ENCODE measurements around the gene UROD.

The UROD gene

DNA sequence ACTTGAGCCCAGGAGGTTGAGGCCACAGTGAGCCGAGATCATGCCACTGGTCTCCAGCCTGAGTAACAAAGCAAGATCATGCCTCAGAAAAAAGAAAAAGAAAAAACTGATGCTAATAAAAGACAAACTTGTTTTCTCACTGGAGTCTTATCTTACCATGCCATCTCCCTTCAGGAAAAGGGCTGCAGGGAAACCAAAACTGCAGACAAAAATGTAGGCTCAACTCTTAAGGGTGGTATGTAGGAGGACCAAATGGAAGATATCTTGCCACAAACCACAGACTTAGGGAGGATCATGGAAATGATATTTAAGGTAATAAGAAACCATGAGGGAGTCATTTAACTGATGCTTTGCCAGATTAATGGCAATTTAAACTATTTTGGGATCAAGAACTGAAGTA lies 32.9 kb downstream of the UROD start:
- Histone ChIP-seq H3K4me1 (ENCODE audit: low read length) (no peaks in the 10 kb centered on the region), H3K27me3 (replicated peaks; ENCODE audit: insufficient read depth, low read length) (no peaks in the 10 kb centered on the region), H3K79me2 (ENCODE audit: low read length) (no peaks in the 10 kb centered on the region), H3K9me3 (replicated peaks; ENCODE audit: insufficient read depth, low read length) (no peaks in the 10 kb centered on the region), H3K4me3 (ENCODE audit: low read length) (no peak overlapping the region), H2AFZ (ENCODE audit: low read length) (no peak overlapping the region), H3K9ac (ENCODE audit: low read length) (no peak overlapping the region), H3K36me3 (replicated peaks; ENCODE audit: insufficient read depth, low read length) (no peaks in the 10 kb centered on the region), H3F3A (ENCODE audit: insufficient read depth, low read length) (no peaks in the 10 kb centered on the region), H3K9me2 (replicated peaks; ENCODE audit: insufficient read depth, low read length) (no peaks in the 10 kb centered on the region), H3K27ac (ENCODE audit: low read length) (no peak overlapping the region), H4K20me1 (ENCODE audit: insufficient read depth, low read length) (no peaks in the 10 kb centered on the region), H3K4me2 (ENCODE audit: low read depth, low read length) (no peak overlapping the region)
- DNase-seq, result no peak
- TF ChIP-seq EZH2phosphoT487 (IDR thresholded peaks at IDR 0.05; ENCODE audit: low read length) (no peak), EZH2 (optimal IDR thresholded peaks at IDR 0.05; ENCODE audit: low read depth, low read length) (no peak)
- TF ChIP-seq, protein P1, sequence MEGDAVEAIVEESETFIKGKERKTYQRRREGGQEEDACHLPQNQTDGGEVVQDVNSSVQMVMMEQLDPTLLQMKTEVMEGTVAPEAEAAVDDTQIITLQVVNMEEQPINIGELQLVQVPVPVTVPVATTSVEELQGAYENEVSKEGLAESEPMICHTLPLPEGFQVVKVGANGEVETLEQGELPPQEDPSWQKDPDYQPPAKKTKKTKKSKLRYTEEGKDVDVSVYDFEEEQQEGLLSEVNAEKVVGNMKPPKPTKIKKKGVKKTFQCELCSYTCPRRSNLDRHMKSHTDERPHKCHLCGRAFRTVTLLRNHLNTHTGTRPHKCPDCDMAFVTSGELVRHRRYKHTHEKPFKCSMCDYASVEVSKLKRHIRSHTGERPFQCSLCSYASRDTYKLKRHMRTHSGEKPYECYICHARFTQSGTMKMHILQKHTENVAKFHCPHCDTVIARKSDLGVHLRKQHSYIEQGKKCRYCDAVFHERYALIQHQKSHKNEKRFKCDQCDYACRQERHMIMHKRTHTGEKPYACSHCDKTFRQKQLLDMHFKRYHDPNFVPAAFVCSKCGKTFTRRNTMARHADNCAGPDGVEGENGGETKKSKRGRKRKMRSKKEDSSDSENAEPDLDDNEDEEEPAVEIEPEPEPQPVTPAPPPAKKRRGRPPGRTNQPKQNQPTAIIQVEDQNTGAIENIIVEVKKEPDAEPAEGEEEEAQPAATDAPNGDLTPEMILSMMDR (IDR thresholded peaks at IDR 0.05; ENCODE audit: low read length), result no peak

DNA sequence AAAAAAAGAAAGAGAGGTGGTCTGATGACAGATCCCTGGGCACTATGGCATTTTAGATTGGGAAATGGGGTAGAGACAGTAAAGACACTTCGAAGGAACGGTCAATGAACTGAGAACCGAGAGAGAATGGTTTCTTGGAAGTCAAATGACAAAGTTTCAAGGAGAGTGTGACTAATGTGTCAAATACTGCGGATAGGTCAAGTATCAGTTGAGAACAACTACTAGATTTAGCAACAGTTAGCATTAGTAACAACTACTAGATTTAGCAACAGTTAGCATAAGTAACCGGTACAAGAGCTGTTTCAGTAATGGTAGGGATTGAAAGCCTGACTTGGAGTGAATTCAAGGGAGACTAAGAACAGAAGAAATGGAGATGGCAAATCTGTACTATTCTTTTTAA lies 35.0 kb downstream of the UROD start:
- Histone ChIP-seq H3K36me3 (replicated peaks; ENCODE audit: insufficient read depth, low read length) (no peaks in the 10 kb centered on the region), H3K27ac (ENCODE audit: low read length) (no peak overlapping the region), H3K79me2 (ENCODE audit: low read length) (no peaks in the 10 kb centered on the region), H3K9me3 (replicated peaks; ENCODE audit: insufficient read depth, low read length) (no peaks in the 10 kb centered on the region), H3K9ac (ENCODE audit: low read length) (no peak overlapping the region), H3K9me2 (replicated peaks; ENCODE audit: insufficient read depth, low read length) (no peaks in the 10 kb centered on the region), H3K4me1 (ENCODE audit: low read length) (peaks cover 10% of the 10 kb centered on the region), H3K27me3 (replicated peaks; ENCODE audit: insufficient read depth, low read length) (no peaks in the 10 kb centered on the region), H3F3A (ENCODE audit: insufficient read depth, low read length) (peaks cover 11% of the 10 kb centered on the region), H3K4me2 (ENCODE audit: low read depth, low read length) (no peak overlapping the region), H4K20me1 (ENCODE audit: insufficient read depth, low read length) (no peaks in the 10 kb centered on the region), H2AFZ (ENCODE audit: low read length) (no peak overlapping the region), H3K4me3 (ENCODE audit: low read length) (no peak overlapping the region)
- DNase-seq, result no peak
- no peak for TF ChIP-seq EZH2phosphoT487 (IDR thresholded peaks at IDR 0.05; ENCODE audit: low read length)
- TF ChIP-seq EZH2 (optimal IDR thresholded peaks at IDR 0.05; ENCODE audit: low read depth, low read length), result no peak
- TF ChIP-seq, protein P1 (IDR thresholded peaks at IDR 0.05; ENCODE audit: low read length), result no peak

DNA sequence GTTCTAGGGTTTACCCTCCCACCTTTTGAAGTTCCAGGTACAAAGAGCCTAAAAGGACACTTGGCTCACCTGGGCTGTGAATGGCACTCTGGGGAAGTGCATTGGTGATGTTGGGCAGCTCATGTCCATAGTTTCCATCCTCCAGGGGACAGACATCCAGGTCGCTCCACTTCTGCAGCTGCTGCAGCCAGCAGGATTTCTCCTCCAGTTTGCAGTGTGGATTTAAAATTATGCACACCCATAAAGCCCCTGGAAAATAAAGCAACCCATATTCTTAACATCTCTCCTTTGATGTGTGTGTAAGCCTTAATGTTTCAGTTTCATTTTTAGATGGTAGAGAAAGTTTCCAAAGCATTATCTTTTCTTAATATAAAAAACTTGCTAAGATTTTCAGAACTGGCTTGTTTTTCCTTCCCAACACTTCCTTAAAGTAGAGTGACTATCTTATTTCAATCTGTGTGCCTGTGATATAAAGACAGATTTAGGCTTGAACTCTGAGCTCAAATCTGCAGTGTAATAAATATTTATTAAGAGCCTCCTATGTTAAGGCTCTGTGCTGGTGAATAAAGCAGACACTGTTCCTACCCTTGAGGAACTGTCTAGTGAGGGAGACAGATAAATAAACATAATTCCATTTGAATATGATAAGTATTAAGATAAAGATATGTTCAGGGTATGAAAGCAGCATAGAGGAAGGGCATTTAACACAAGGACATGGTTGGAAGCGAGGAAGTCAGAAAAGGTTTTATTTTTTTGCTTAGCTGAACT lies 39.1 kb downstream of the UROD start:
- H3K4me3 ChIP-seq (ENCODE audit: low read length), result peak overlapping the region; percentile 18; the same call in 1 of the 2 replicates
- peak overlapping the region; percentile 56 for H3K4me2 ChIP-seq (ENCODE audit: low read depth, low read length)
- no peak overlapping the region for H3K9ac ChIP-seq (ENCODE audit: low read length)

More for the DNA sequence above, 39.1 kb downstream of the UROD start:
- peak overlapping the region; percentile 19; the same call in 1 of the 2 replicates for H3K27ac ChIP-seq (ENCODE audit: low read length)
- TF ChIP-seq EZH2phosphoT487 (IDR thresholded peaks at IDR 0.05; ENCODE audit: low read length) (no peak), EZH2 (optimal IDR thresholded peaks at IDR 0.05; ENCODE audit: low read depth, low read length) (no peak)
- TF ChIP-seq, protein P1 (IDR thresholded peaks at IDR 0.05; ENCODE audit: low read length), result no peak
- peaks cover 12% of the 10 kb centered on the region for H3K4me1 ChIP-seq (ENCODE audit: low read length)
- H3K27me3 ChIP-seq (replicated peaks; ENCODE audit: insufficient read depth, low read length), result no peaks in the 10 kb centered on the region
- no peaks in the 10 kb centered on the region for H3K79me2 ChIP-seq (ENCODE audit: low read length)
- peak; percentile 47 for DNase-seq
- 0 out of 2 replicates have a peak overlapping the region, but pooled peaks have one; percentile 1 for H2AFZ ChIP-seq (ENCODE audit: low read length)
- no peaks in the 10 kb centered on the region for H3K9me3 ChIP-seq (replicated peaks; ENCODE audit: insufficient read depth, low read length)
- H3F3A ChIP-seq (ENCODE audit: insufficient read depth, low read length), result peaks cover 11% of the 10 kb centered on the region
- no peaks in the 10 kb centered on the region for H4K20me1 ChIP-seq (ENCODE audit: insufficient read depth, low read length)
- no peaks in the 10 kb centered on the region for H3K36me3 ChIP-seq (replicated peaks; ENCODE audit: insufficient read depth, low read length)
- no peaks in the 10 kb centered on the region for H3K9me2 ChIP-seq (replicated peaks; ENCODE audit: insufficient read depth, low read length)

Data from MM.1S (cell line).